Fibroblast of skin of left quadriceps (primary cell): ENCODE data around the gene UVRAG.
"Not testable (repeated sequence)": the region's sequence is repeated elsewhere in the genome, so short reads cannot be mapped to it uniquely, and the experiment has no call there.

Source experiments
- DNase-seq, 2 experiments: peaks; one replicate each; pipeline ENCODE4 v3.0.0-alpha.2; 2013; ENCODE audit warnings: low read depth in 2 of 2

The UVRAG gene

GRCh38 chr11:75913984-75914383, 99.0 kb downstream of the UVRAG start:
- no peak for DNase-seq

GRCh38 chr11:75916882-75917281, 101.9 kb downstream of the UVRAG start:
- no peak for DNase-seq

- DNase-seq = no peak
Observed at GRCh38 chr11:75918331-75918730, 103.3 kb downstream of the UVRAG start.

GRCh38 chr11:75919525-75919924, 104.5 kb downstream of the UVRAG start:
- DNase-seq = no peak

GRCh38 chr11:75920848-75921247, 105.8 kb downstream of the UVRAG start:
- DNase-seq = no peak

- no peak for DNase-seq
Observed at GRCh38 chr11:75921808-75922207, 106.8 kb downstream of the UVRAG start.

GRCh38 chr11:75924966-75925784, 110.2 kb downstream of the UVRAG start:
- no peak for DNase-seq

- DNase-seq = no peak
Observed at GRCh38 chr11:75925785-75926164, 110.8 kb downstream of the UVRAG start.

- no peak for DNase-seq
Observed at GRCh38 chr11:75929706-75930105, 114.7 kb downstream of the UVRAG start.

- no peak for DNase-seq
Observed at GRCh38 chr11:75930534-75930933, 115.5 kb downstream of the UVRAG start.

GRCh38 chr11:75931124-75931523, 116.1 kb downstream of the UVRAG start:
- no peak for DNase-seq

- DNase-seq = not testable (repeated sequence)
Observed at GRCh38 chr11:75933736-75934135, 118.7 kb downstream of the UVRAG start.

- no peak for DNase-seq
Observed at GRCh38 chr11:75934851-75935250, 119.8 kb downstream of the UVRAG start.

GRCh38 chr11:75938543-75938942, 123.5 kb downstream of the UVRAG start:
- DNase-seq = no peak

GRCh38 chr11:75939516-75939915, 124.5 kb downstream of the UVRAG start:
- DNase-seq = no peak

GRCh38 chr11:75939992-75940391, 125.0 kb downstream of the UVRAG start:
- no peak for DNase-seq

- DNase-seq = no peak
Observed at GRCh38 chr11:75940911-75941310, 125.9 kb downstream of the UVRAG start.

- no peak for DNase-seq
Observed at GRCh38 chr11:75944515-75944914, 129.5 kb downstream of the UVRAG start.

GRCh38 chr11:75945446-75945845, 130.4 kb downstream of the UVRAG start:
- no peak for DNase-seq

GRCh38 chr11:75945947-75946346, 130.9 kb downstream of the UVRAG start:
- DNase-seq = no peak

GRCh38 chr11:75946531-75947530, 131.8 kb downstream of the UVRAG start:
- DNase-seq = no peak

- peak; percentile 44 to 47 for DNase-seq
Observed at GRCh38 chr11:75949023-75949672, 134.1 kb downstream of the UVRAG start.
